HEK293T (cell line): Measurements from ENCODE around the gene LRRC14B.
"Not testable (repeated sequence)": the region's sequence is repeated elsewhere in the genome, so short reads cannot be mapped to it uniquely, and the experiment has no call there.

ENCODE experiments used
- ARNT ChIP-seq: fragments of 450-650 bp; IDR thresholded peaks from 2 replicates; pipeline ENCODE4 v1.6.1; 2017; ENCODE audit warnings: mild to moderate bottlenecking
- BHLHE40 ChIP-seq: fragments of 450-650 bp; IDR thresholded peaks from 2 replicates; pipeline ENCODE4 v1.6.1; 2016; ENCODE audit warnings: mild to moderate bottlenecking, moderate library complexity, borderline replicate concordance
- ELF4 ChIP-seq: fragments of 450-650 bp; IDR thresholded peaks from 2 replicates; pipeline ENCODE4 v1.6.1; 2017; ENCODE audit warnings: antibody characterized with exemption
- FOXM1 ChIP-seq: fragments of 450-650 bp; IDR thresholded peaks from 2 replicates; pipeline ENCODE4 v1.6.1; 2017; ENCODE audit warnings: mild to moderate bottlenecking, borderline replicate concordance
- L3MBTL2 ChIP-seq: fragments of 450-650 bp; conservative IDR thresholded peaks from 2 replicates; pipeline ENCODE4 v1.6.1; 2016; ENCODE audit warnings: mild to moderate bottlenecking
- NFRKB ChIP-seq: fragments of 450-650 bp; IDR thresholded peaks from 2 replicates; pipeline ENCODE4 v1.6.1; 2016; ENCODE audit warnings: mild to moderate bottlenecking, moderate library complexity
- SP1 ChIP-seq: fragments of 450-650 bp; IDR thresholded peaks from 2 replicates; pipeline ENCODE4 v1.6.1; 2017
- SUZ12 ChIP-seq: fragments of 450-650 bp; IDR thresholded peaks from 2 replicates; pipeline ENCODE4 v1.6.1; 2016; ENCODE audit warnings: mild to moderate bottlenecking
- TARDBP ChIP-seq: fragments of 450-650 bp; IDR thresholded peaks from 2 replicates; pipeline ENCODE4 v1.6.1; 2016
- ZNF384 ChIP-seq: fragments of 450-650 bp; IDR thresholded peaks from 2 replicates; pipeline ENCODE4 v1.6.1; 2016

GRCh38 chr5:227375-227774 lies 36.1 kb downstream of the LRRC14B start:
- TF ChIP-seq FOXM1, SP1, TARDBP, L3MBTL2, ZNF384, ARNT, NFRKB, SUZ12, ELF4, BHLHE40: not testable (repeated sequence)
